ENCODE results near the gene CHD9.

GRCh38 chr16:53201900-53202299 lies 147.1 kb downstream of the CHD9 start:
- no peak for TF ChIP-seq CTCF (IDR thresholded peaks at IDR 0.05; ENCODE audit: low read depth, low read length)
- no peak for TF ChIP-seq POLR2A (IDR thresholded peaks at IDR 0.05; ENCODE audit: extremely low read depth, insufficient read length)
- TF ChIP-seq MYC (IDR thresholded peaks at IDR 0.05; ENCODE audit: low read depth, low read length), result no peak
- TF ChIP-seq MAX (IDR thresholded peaks at IDR 0.05; ENCODE audit: low read depth, low read length), result no peak
